Glomerular endothelial cell (primary cell): ENCODE measurements around the gene ALG8. TPM values are rescaled to one million over a fixed set of nuclear protein-coding genes. Genes with fewer than 3 reads are reported as not detected.
"Not testable (repeated sequence)": the region's sequence is repeated elsewhere in the genome, so short reads cannot be mapped to it uniquely, and the experiment has no call there.

Experiments
- DNase-seq: peaks from one replicate; pipeline ENCODE4 v3.0.0-alpha.2; 2011; ENCODE audit warnings: low read depth, low spot score; ENCODE audit errors: extremely low read depth
- total RNA-seq: library from RNA; depleted of rRNA; stranded (reverse); fragments of >200 nt; gene quantifications from 2 replicates; pipeline ENCODE4 v1.2.3, GENCODE V29; 2015

The ALG8 gene
- 20.1 and 25.8 TPM in 2 replicates for total RNA-seq

DNA sequence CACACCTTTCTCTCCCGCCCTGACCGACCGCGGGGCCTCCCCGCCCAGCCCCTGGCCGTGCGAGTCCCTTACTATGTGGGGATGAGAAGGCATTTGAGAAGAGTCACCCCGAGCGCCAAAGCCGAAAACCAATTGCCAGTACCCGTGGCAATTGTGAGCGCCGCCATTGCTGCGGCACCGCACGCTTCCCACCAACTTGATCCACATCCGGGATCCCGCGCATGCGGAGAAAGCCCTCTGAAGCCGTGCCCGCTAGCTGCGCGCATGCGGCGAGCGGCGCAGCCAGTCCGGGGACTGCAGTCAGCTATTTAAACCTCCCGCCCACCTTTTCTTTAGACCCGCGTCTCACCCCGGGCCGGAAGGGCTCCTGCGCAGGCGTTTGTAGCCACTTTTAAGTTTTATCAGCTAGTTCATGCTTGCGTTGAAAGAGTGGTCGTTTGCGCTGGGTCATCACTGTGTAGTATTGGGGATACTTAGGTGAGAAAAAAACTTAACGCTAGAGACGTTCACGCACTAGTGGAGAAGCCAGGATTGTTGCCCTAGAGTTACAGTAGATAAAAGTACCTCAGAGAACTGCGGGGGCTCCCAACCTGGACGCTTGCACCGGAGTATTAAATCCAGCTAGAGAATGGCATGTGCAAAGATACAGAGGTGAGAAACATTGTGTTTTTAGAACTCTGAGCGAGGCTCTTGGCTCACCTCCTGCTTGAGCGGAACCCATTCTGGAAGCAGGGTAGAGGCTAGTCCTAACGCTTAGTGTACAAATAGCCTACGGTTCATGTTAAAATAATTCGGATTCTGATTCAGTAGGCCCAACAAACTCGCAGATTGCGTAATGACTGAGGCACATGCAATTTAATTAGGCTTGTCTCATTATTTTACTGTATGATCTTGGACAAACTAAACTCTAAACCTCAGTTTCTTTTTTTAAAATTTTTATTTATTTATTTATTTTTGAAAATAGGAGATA is at the start of gene ALG8:
Gene ALG8 (minus strand): TSS at position 205 of the 970 bp plus-strand sequence. CDS start 38 bp downstream, at position 167.
- DNase-seq = peak; percentile 74

DNA sequence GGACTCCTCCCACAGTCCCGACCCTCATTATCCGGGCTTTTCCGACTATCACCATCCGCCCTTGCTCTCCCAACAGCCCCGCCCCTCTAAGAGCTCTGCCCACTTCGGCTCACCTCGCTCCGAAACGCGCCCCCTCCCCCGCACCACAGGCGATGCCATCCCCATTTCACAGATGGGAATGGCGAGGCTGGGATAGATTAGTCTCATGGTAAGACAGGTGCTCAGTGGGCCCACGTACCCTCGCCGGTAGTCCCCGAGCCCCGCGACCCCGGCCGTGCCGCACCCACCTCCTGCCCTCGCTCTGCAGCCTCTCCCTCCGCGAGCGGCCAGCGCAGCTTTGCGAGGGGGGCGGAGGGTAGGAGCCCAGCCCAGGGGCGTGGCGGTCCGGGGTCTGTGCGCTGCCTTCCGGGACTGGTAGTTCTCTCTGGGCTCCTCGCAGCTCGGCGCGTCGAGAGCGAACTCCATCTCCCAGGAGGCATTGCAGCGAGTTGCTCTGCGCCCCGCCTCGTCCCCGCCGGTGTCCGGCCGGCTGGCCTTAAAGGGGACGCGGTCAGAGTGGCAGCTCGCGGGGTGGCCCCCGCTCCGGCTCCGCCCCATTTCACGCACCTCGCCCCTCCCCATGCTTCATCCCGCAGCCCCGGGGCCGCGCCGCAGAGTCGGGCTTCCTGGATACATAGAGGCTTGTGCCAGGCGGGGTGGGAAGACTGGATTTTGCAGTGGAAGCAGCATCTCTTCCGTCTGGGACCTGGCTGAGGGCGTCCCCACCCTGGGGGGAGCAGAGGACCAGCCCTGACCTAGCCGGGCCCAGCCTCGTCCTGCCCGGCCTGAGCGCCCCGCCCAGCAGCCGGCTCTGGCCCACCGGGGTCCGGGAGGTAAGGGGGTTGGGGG is 49.1 kb upstream of the ALG8 start, which contains the start of the genes KCTD21 and USP35:
Gene KCTD21 (minus strand): TSS at position 341 of the 888 bp plus-strand sequence. CDS start 14,072 bp downstream, outside the sequence.
Gene USP35 (plus strand): TSS at position 634 of the 888 bp plus-strand sequence. CDS start 7,327 bp downstream, outside the sequence.
- DNase-seq = peak; percentile 71

DNA sequence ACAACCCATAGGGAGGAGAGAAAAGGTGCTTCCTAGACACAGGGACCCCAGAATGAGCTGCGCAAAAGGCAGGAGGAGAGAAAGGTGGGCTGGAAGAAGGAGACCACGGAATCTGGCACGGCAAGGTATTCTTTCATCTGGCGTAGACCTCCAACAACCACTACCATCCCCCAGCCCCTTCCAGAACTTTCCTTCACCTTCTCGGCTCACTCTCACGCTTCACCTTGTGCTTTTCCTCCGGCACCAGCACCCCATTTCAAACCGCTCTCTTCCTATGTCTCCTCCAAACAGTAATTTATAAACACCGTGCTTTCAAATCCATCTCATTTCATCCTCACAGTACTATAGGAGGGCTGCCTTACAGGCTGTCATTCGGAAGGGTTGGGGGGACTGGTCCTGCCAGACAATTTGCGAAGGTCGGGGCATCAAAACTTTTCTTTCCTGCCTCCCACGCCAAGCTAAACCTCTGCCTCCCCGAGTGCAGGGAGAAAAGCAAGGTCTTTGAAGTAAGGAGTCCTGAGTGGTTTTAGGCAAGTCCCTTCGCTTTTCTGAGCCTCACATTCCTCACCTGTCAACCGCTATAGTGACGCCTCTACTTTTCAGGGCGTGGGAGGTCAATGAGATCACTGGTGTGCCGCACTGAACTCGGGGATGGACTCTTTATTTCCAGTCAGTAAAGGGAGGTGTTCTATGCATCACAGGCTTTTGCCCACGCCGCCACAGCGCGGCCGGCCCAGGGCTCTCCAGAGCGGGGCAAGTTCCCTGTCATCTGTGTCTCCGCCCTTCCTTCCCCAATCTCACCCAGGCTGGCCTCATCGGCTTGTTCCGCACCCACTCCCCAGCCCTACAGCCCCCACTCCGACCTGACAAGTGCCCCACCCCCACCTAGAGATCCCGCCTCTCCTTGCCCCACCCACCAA is 48.2 kb upstream of the ALG8 start:
- DNase-seq = no peak

DNA sequence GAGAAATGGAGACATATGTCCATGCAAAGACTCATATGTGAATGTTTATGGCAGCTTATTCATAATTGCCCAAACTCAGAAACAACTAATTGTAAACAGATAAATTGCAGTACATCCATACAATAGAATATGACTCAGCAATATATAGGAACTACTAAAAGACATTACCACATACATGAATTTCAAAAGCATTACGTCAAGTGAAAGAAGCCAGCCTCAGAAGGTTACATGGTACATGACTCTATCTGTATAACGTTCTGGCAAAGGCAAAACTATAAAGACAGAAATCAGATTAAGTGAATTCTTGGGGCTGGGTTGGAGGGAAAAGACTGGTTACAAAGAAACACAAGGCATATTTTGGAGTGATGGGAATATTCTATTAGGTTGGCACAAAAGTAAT is 41.8 kb upstream of the ALG8 start:
- no peak for DNase-seq

DNA sequence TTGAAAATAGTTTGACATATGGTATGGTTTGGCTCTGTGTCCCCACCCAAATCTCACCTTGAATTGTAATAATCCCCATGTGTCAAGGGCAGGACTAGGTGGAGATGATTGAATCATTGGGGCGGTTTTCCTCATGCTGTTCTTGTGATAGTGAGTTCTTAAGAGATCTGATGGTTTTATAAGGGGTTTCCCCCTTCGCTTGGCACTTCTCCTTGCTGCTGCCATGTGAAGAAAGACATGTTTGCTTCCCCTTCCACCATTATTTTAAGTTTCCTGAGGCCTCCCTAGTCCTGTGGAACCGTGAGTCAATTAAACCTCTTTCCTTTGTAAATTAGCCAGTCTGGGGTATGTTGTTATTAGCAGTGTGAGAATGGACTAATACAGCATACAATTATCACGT is 41.3 kb upstream of the ALG8 start:
- no peak for DNase-seq

DNA sequence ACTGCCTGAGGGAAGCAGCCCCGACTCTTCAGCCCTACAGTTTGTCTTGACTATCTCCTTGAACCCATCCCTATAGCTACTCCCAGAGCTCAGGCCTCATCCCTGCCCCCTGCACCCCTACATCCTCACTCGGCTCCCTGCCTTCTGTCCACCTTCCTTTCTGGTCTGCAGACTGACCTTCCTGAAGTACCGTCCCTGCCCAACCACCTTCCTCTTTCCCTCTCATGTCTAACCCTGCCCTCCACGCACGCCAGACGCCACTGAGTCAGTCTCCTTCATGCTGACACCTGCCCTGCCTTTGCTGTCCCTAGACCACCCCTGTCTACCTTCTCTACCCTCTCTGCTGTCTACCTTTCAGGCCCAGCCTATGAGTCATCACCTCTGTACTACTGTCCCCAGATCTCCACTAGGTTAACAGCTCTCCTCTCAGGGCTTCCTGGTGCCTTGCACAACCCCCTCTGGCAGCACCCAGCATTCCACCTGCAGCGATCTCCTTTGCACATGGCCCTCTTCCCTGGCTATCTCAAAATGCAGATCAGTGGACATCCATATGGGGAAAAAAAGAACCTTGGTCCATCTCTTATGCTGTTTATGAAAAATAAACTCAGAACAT is 40.1 kb upstream of the ALG8 start:
- no peak for DNase-seq

DNA sequence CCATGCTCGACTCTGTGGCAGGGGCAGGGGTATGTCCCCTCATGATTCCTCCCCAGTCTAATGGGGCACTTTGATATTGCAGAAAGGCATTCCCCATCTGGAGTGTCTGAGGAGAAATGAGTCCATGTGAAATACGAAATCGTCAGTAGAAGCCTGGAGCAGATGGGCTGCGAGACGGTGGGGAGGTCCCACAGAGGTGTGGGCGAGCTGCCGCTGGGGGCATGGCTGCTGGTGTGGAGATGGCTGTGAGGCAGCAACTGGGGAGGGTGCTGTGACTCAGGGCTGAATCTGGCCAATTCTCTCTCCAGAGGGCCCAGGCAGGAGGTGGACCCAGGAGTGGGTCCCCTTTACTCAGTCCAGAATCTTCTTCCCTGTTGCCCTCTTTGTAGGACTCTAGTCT is 37.8 kb upstream of the ALG8 start:
- DNase-seq = no peak

DNA sequence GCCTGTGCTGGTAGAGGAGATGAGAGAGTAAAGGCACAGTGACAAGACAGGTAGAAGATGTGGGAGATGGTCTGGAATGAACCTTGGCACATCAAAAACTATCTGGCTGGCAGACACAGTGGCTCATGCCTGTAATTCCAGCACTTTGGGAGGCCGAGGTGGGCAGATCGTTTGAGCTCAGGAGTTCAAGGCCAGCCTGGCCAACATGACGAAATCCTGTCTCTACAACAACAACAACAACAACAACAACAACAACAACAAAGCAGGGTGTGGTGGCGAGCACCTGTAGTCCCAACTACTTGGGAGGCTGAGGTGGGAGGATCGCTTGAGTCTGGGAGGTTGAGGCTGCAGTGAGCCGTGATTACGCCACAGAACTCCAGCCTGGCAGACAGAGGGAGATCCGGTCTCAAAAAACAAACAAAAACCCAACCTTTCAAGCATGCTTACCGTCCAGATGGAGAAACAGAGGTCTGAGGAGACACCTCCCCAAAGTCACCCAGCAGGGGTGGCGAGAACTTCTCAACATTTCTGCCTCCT is 37.2 kb upstream of the ALG8 start:
- no peak for DNase-seq

DNA sequence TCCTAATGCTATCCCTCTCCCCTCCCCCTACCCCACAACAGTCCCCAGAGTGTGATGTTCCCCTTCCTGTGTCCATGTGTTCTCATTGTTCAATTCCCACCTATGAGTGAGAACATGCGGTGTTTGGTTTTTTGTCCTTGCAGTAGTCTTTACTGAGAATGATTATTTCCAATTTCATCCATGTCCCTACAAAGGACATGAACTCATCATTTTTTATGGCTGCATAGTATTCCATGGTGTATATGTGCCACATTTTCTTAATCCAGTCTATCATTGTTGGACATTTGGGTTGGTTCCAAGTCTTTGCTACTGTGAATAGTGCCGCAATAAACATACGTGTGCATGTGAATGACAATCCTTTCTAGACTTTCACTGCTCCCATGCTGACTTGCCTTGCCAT is 36.4 kb upstream of the ALG8 start:
- DNase-seq = not testable (repeated sequence)

DNA sequence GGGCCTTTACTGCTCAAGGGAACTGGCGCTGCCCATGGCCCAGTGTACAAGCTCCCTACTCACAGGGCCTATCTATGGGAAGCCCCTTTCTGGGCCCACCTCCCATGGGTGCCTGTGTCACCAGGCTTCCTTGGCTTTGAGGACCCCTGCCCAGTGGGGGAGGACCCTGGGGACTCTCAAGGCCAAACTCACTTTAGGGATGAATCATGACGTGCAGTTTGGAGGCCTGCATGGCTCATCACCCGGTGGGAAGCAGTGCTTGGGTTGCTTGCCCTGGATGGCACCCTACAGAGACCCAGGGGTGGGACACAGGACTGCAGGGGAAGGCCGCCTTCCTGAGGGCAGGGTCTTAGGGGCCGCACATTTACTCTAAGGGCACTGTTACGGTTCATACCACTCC is 32.5 kb upstream of the ALG8 start:
- no peak for DNase-seq

DNA sequence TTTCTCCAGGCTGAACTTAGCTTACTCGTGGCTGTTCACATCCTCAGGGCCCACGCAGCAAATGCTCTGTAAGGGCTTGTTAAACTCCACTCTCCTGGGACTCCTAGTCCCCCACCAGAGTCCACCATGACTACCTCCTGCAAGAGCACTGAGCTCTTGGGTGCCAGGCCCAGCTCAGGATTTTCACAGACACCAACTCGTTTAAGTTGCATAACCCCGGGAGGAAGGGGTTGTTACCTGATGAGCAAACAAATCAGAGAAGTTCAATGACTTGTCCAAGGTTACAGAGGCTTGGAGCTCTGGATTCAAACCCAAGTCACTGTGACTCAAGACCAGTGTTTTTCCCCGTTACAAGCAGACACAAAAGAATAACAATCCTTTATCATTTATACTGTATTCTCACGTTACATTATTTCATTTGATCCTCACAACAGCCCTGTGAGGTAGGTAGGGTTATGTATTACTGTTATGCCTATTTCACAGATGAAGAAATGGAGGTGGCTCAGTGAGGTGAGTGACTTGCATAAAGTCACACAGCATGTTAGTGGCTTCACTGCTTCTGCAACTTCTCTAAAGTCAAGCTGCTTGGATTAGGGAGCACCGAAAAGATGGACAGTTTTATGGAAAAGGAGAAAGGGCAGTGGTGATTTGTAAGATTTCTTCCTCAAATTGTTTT is 31.6 kb upstream of the ALG8 start:
- DNase-seq = no peak

DNA sequence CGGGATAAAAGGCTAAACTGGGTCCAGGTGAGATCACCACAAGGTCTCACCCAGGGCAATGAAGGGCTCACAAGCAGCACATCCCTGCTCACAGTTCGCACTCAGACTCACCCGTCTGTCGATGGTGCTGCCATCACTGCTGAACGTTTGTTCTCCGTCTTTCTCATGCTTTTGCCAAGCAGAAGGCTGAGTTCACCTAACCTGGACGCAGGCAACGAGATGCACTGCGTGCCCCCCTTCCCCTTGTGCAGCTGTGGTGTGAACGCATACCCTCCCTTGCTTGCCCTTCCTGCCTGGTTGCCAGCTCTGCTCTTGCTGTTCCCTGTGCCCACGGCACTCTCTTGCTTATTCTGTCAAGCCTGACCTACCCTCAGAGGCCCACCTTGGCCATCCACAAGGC is 31.0 kb upstream of the ALG8 start:
- no peak for DNase-seq

DNA sequence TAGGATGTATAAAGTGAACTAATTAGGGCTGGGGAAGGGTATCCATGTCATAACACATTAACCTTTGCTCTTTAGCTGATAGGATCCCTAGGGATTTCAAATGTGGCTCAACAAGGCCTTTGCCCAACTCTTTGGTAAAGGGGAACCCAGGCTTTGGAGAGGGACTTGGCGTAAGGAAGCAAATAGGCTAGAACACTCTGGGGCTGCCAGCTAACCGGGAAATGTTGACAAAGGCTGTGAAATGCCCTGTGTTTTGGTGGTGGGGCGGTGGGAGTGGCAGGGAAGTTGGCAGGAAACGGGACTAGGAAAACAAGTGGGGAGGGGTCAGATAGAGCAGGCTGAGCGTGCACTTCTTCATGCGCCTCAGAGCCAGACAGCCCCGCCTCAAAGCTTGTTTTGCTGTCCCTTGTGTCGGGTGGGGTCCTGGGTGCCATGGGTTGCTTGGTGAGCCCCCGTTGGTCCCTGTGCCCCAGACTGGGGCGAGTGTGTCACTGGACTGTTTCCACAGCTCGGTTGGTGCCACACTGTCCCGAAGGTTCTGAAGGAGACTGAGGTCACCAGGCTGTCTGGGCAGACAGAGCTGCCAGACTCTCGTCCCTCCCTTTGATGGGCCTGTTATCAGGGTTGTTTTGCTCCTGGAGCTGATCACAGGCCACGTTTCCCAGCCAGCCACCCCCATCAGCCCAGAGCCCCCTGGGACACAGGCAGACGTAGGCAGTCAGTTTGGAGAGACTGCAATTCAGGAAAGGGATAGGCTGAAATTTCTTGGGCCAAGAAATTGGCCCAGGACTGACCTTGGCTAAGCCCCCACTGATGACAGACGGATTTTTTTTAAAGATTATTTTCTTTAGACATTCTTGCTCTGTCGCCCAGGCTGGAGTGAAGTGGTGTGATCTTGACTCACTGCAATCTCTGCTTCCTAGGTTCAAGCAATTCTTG is 29.4 kb upstream of the ALG8 start:
- DNase-seq = no peak

DNA sequence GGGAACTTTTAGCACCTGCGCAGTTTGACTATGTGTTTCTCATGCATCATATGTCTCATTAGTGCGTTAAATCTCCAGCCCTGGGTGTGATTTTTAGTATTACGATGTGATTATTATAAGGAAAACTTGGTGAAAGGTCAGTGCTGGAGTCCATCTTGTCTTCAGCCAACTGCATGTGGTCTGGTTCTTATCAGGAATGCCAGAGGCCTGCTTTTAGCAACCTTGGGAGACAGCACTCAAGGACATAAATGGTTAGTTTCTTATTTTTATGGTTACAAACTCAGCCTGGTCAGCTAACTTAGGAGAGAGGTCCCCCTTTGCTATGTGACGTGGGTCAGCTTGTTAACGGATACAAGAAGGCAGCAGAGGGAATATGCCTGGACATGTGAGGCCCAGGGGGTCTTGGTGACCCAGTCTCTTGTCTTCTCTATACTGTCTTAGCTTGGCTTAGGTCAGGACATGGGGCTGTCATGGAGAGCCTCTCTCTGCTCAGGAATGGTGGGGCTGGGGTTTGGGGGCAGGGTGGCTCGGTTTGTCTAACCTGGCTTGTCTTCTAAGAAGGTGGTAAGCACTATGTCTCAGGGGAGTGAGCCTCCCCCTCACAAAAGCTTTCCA is 27.5 kb upstream of the ALG8 start:
- DNase-seq = no peak

DNA sequence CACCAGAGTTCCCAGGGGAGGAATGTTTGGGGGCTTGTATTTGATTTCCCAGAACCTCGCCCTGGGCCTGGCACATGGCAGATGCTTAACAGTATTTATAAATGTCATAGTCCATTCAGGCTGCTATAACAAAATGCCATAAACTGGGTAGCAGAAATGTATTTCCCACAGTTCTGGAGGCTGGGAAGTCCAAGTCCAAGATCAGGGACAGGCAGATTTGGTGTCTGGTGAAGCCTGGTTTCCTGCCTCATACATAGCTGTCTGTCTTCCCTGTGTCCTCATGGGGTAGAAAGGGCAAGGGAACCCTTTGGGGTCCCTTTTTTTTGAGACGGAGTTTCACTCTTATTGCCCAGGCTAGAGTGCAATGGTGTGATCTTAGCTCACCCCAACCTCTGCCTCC is 25.0 kb upstream of the ALG8 start:
- DNase-seq = no peak

DNA sequence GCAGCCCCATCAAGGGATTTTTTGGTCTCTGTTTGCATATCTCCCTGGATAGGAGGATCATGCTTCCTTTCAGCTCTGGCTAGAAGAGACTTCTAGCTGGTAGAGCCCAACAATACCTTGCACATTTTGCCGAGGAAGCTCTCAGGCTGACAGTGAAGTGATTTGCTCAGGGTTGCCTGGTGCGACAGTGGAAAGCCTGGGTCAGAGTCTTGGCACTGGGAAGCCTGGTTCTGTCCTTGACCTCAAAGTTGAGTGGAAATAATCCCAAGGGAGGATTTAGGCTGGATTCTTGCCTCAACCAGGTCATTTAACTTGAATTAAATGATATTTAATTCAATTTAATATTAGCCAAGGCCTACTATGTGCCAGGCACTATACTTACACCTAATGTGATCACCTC is 24.4 kb upstream of the ALG8 start:
- DNase-seq = no peak

DNA sequence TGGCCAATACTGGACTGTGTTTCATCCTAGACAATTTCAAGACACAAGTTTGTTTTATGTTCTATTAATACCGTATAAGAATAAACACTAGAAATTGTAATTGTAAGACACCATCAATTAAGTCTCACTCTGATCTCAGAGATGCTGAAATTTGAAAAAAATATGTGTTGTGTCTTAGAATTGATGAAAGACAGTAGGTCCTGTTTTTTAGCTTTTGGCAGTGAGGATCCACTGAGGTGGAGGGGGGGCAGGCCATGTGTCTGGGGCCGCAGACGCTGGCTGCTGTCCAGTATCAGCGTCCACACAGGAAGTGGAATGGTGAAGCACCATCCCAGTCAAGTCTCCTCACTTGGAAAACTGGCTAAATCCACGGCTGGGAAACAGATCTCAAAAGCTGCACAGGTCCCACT is 22.5 kb upstream of the ALG8 start:
- no peak for DNase-seq
